K562 (cell line): ENCODE results near the gene RTCA. TPM values are rescaled to one million over a fixed set of nuclear protein-coding genes. Genes with fewer than 3 reads are reported as not detected.

ENCODE experiments used
- ATAC-seq: fragments of 200-7000 bp; cut with Tn5 transposase; 3 replicates; pipeline ENCODE4 v1.9.1; 2020; ENCODE audit warnings: moderate library complexity
- BruUV-seq: library from RNA; stranded (reverse); fragments of 400-500 nt; replicated peaks from 2 replicates; lab custom pipeline; 2021; lab: Mats Ljungman, UMichigan
- CTCF ChIA-PET: fragments of 300-600 bp; formaldehyde crosslinking; extraction: SDS; loops from one replicate; lab custom pipeline; 2021; ENCODE audit warnings: low intra/inter-chr PET ratio; lab: Yijun Ruan, JAX
- POLR2A ChIA-PET: fragments of 300-600, 350-650 bp; sonication (Branson Sonifier 250); formaldehyde crosslinking; extraction: SDS; loops from one replicate; lab custom pipeline; 2021; ENCODE audit warnings: antibody characterized with exemption, inconsistent platforms; lab: Yijun Ruan, JAX
- DNase-seq, 4 experiments: peaks; one replicate each; pipeline versions ENCODE4 v3.0.0 to v3.0.0-alpha.2; 2011 to 2018; ENCODE audit warnings: low spot score in 3 of 4, mixed read lengths in 3 of 4; ENCODE audit errors: extremely low read depth in 1 of 4
- FAIRE-seq: peaks from 2 replicates; lab custom pipeline; 2011; peaks lifted over from hg19 to GRCh38; lab: Jason Lieb, UNC
- H2AFZ ChIP-seq: 2 replicates; pipeline ENCODE4 v1.6.0; 2011; ENCODE audit warnings: low read depth, low read length, control low read depth, inconsistent platforms
- H3K27ac ChIP-seq: fragments of 200-600 bp; 3 replicates; pipeline ENCODE4 v1.8.0; 2011; ENCODE audit warnings: low read depth, mild to moderate bottlenecking, control low read depth, inconsistent platforms, low read length, moderate library complexity, mixed read lengths; ENCODE audit errors: extremely low read depth
- H3K27me3 ChIP-seq, 2 experiments: fragments of 300-600 bp in 1 of 2; 2 replicates in 1 of 2; 3 replicates in 1 of 2; pipeline versions ENCODE4 v1.6.0 to v1.8.0; 2011; ENCODE audit warnings: inconsistent platforms in 2 of 2, low read length in 2 of 2, mild to moderate bottlenecking in 1 of 2, mixed read lengths in 1 of 2, moderate library complexity in 1 of 2; ENCODE audit not compliant: control insufficient read depth in 2 of 2, insufficient read depth in 2 of 2
- H3K36me3 ChIP-seq: fragments of 300-600 bp; 3 replicates; pipeline ENCODE4 v1.8.0; 2011; ENCODE audit warnings: mild to moderate bottlenecking, low read length, inconsistent platforms; ENCODE audit not compliant: control insufficient read depth, insufficient read depth
- H3K4me1 ChIP-seq, 2 experiments: fragments of 200-600 bp in 1 of 2; replicated peaks in 1 of 2; 2 replicates in 1 of 2; 3 replicates in 1 of 2; pipeline versions ENCODE4 v1.5.1 to v1.8.0; 2011; ENCODE audit warnings: inconsistent platforms in 2 of 2, low read length in 2 of 2, mild to moderate bottlenecking in 1 of 2, mixed read lengths in 1 of 2, moderate library complexity in 1 of 2; ENCODE audit not compliant: control insufficient read depth in 2 of 2, insufficient read depth in 2 of 2
- H3K4me2 ChIP-seq: 2 replicates; pipeline ENCODE4 v1.6.1; 2011; ENCODE audit warnings: low read length, control low read depth, inconsistent platforms, mixed read lengths; ENCODE audit not compliant: insufficient read depth
- H3K4me3 ChIP-seq: fragments of 200-600 bp; sonication (generic), shearing (Covaris generic); 2 replicates; pipeline ENCODE4 v1.5.1; 2016; ENCODE audit warnings: control low read depth, inconsistent platforms
- H3K79me2 ChIP-seq: fragments of 200-600 bp; 3 replicates; pipeline ENCODE4 v1.8.0; 2011; ENCODE audit warnings: low read length, inconsistent platforms; ENCODE audit not compliant: control insufficient read depth, insufficient read depth
- H3K9ac ChIP-seq, 2 experiments: 2 replicates each; pipeline versions ENCODE4 v1.6.0 to v1.6.1; 2011; ENCODE audit warnings: low read depth in 2 of 2, low read length in 2 of 2, control low read depth in 1 of 2, inconsistent platforms in 1 of 2, mild to moderate bottlenecking in 1 of 2, mixed read lengths in 1 of 2; ENCODE audit not compliant: insufficient read depth in 1 of 2
- H3K9me1 ChIP-seq: one replicate; pipeline ENCODE4 v1.6.0; 2011; ENCODE audit warnings: inconsistent platforms, mild to moderate bottlenecking, low read length, moderate library complexity; ENCODE audit not compliant: control insufficient read depth, insufficient read depth
- H3K9me3 ChIP-seq: replicated peaks from 2 replicates; pipeline ENCODE4 v1.5.1; 2011; ENCODE audit warnings: low read depth, low read length, inconsistent platforms; ENCODE audit not compliant: control insufficient read depth, insufficient read depth
- H4K20me1 ChIP-seq: replicated peaks from 2 replicates; pipeline ENCODE4 v1.6.1; 2011; ENCODE audit warnings: low read length, inconsistent platforms, mixed read lengths; ENCODE audit not compliant: control insufficient read depth, insufficient read depth
- BRD4 ChIP-seq: fragments of 200-600 bp; sonication (generic); IDR thresholded peaks from 2 replicates; pipeline ENCODE4 v1.6.1; 2017; ENCODE audit warnings: inconsistent platforms
- CEBPG ChIP-seq, 3 experiments: fragments of 200-800 bp in 1 of 3; sonication (Bioruptor generic) in 1 of 3; sonication (generic) in 1 of 3; formaldehyde crosslinking in 1 of 3; IDR thresholded peaks in 2 of 3; conservative IDR thresholded peaks in 1 of 3; 2 replicates each; pipeline versions ENCODE4 v1.6.1 to v1.8.0; 2016 to 2022; ENCODE audit warnings: missing compliant biosample characterization in 2 of 3, missing genetic modification characterization in 2 of 3, mild to moderate bottlenecking in 1 of 3, missing genetic modification reagents in 1 of 3
- ESRRA ChIP-seq: fragments of 450-650 bp; IDR thresholded peaks from 2 replicates; pipeline ENCODE4 v1.6.1; 2014; ENCODE audit warnings: low read depth, mild to moderate bottlenecking, moderate library complexity, borderline replicate concordance
- HMBOX1 ChIP-seq: sonication (generic); IDR thresholded peaks from 2 replicates; pipeline ENCODE4 v1.6.1; 2016
- LEF1 ChIP-seq: fragments of 450-650 bp; IDR thresholded peaks from 2 replicates; pipeline ENCODE4 v1.6.1; 2016; ENCODE audit warnings: mild to moderate bottlenecking
- MEIS2 ChIP-seq: fragments of 450-650 bp; IDR thresholded peaks from 2 replicates; pipeline ENCODE4 v1.6.1; 2014; ENCODE audit warnings: mild to moderate bottlenecking; ENCODE audit not compliant: partially characterized antibody
- NCOR1 ChIP-seq: fragments of 450-650 bp; IDR thresholded peaks from 2 replicates; pipeline ENCODE4 v1.6.1; 2016; ENCODE audit warnings: mild to moderate bottlenecking, moderate library complexity
- RFX1 ChIP-seq: fragments of 450-650 bp; IDR thresholded peaks from 2 replicates; pipeline ENCODE4 v1.6.1; 2016; ENCODE audit warnings: mild to moderate bottlenecking, moderate library complexity
- SMARCE1 ChIP-seq: fragments of 450-650 bp; IDR thresholded peaks from 2 replicates; pipeline ENCODE4 v1.7.1; 2016; ENCODE audit warnings: mild to moderate bottlenecking
- ZBTB8A ChIP-seq: fragments of 450-650 bp; IDR thresholded peaks from 2 replicates; pipeline ENCODE4 v1.6.1; 2018; ENCODE audit warnings: mild to moderate bottlenecking, moderate library complexity; ENCODE audit not compliant: partially characterized antibody
- ZEB2 ChIP-seq: fragments of 450-650 bp; IDR thresholded peaks from 2 replicates; pipeline ENCODE4 v1.6.1; 2016
- ZNF512 ChIP-seq: IDR thresholded peaks from 2 replicates; pipeline ENCODE4 v1.6.1; 2016; ENCODE audit warnings: missing genetic modification characterization, missing compliant biosample characterization
- WGBS: fragments of 100-300 bp; shearing (Covaris generic); methylation state at CpG from one replicate; pipeline ENCODE4 v1.1.6; 2016; ENCODE audit warnings: low coverage, mixed read lengths; ENCODE audit not compliant: insufficient coverage; ENCODE audit errors: missing lambda C conversion rate; 5-methylcytosine and 5-hydroxymethylcytosine counted together
- in situ Hi-C: fragments of 300-500 bp; cut with MboI; formaldehyde crosslinking; loops from 4 replicates; pipeline ENCODE4 v1.15.0; 2018; ENCODE audit warnings: inconsistent platforms, mixed read lengths
- intact Hi-C: fragments of 100-400 bp; cut with micrococcal nuclease; formaldehyde crosslinking; loops from 2 replicates; pipeline ENCODE4 v1.14.2; 2022
- polyA plus RNA-seq, 8 experiments: library from polyadenylated mRNA; depleted of rRNA in 4 of 8; stranded (reverse) in 5 of 8; unstranded in 3 of 8; fragments of >200 nt; fragmentation: Nextera tagmentation in 2 of 8; fragmentation: Illumina TruSeq in 1 of 8; extraction: Ambion mirVana in 2 of 8; extraction: Trizol in 1 of 8; gene quantifications; 2 replicates each; pipeline versions ENCODE4 v1.2.1 to v1.2.3, GENCODE V29; 2011 to 2014; ENCODE audit warnings: inconsistent platforms in 1 of 8, missing spikeins in 1 of 8
- total RNA-seq, 7 experiments: library from RNA; depleted of rRNA in 6 of 7; stranded (reverse); fragments of >200 nt in 6 of 7; fragmentation: Illumina TruSeq in 2 of 7; extraction: Trizol in 2 of 7; gene quantifications; 2 replicates each; pipeline versions ENCODE4 v1.2.1 to v1.2.3, GENCODE V29; 2011 to 2021; ENCODE audit warnings: low replicate concordance in 1 of 7

Gene RTCA
- total and polyA plus RNA-seq, 9 of the 15 experiments (the other 6 are each of a cell fraction or from before 2014, with no cell fraction given), result 11.6 to 57.2 (median 43.2) TPM

- in situ Hi-C loops, result no loop called here
- Histone ChIP-seq H3K27me3 (no peaks in the 10 kb centered on the region), H3K9me1 (no peaks in the 10 kb centered on the region), H3K4me2 (peak overlapping the region; percentile 98), H3K4me1 (peaks cover 4 to 21% of the 10 kb centered on the region in 2 experiments; a peak in 4 of 5 replicates), H3K36me3 (peaks cover 7% of the 10 kb centered on the region), H3K9me3 (no peaks in the 10 kb centered on the region), H3K27ac (peak overlapping the region; percentile 83; the same call in 2 of the 3 replicates), H2AFZ (peak overlapping the region; percentile 90), H3K79me2 (peaks cover 37% of the 10 kb centered on the region), H3K4me3 (peak overlapping the region; percentile 68), H3K9ac (peak overlapping the region in 1 of 2 experiments; percentile 49; a peak in 1 of 4 replicates), H4K20me1 (no peaks in the 10 kb centered on the region)
- intact Hi-C loops, result loop anchor here (2.0 kb wide), 1 partner anchor 15 kb away; no protein-coding TSS in a partner anchor
- no peak for DNase-seq
- no peak for ATAC-seq
- no peak for FAIRE-seq
- POLR2A ChIA-PET, result interaction anchor here (0.7 to 3.5 kb wide), 11 partner anchors 11 to 322 kb away, joined by 3 to 25 read pairs (median 3); a partner anchor contains a TSS
- WGBS, result 0% methylated on average over 1 of the region's 1 CpG
- no TSS peak for BruUV-seq
- CTCF ChIA-PET, result no interaction called here
- TF ChIP-seq BRD4 (no peak), RFX1 (0 out of 2 replicates have a peak, but pooled peaks have one; percentile 6), HMBOX1 (peak; percentile 75), ESRRA (no peak), LEF1 (0 out of 2 replicates have a peak, but pooled peaks have one; percentile 2), SMARCE1 (0 out of 2 replicates have a peak, but pooled peaks have one; percentile 4), CEBPG (CRISPR knock-in tag; IDR thresholded peaks at IDR 0.05) (no peak), CEBPG (tag; conservative IDR thresholded peaks at IDR 0.05 in 1 of 2, IDR thresholded peaks at IDR 0.05 in 1 of 2) (peak; percentile 34 to 38; a peak in 2 of 4 replicates), NCOR1 (0 out of 2 replicates have a peak, but pooled peaks have one; percentile 26), ZEB2 (0 out of 2 replicates have a peak, but pooled peaks have one; percentile 8), ZBTB8A (no peak), MEIS2 (peak; percentile 64), ZNF512 (tag) (no peak)
These were observed 15.8 kb upstream of the RTCA start for GRCh38 chr1:100250264-100250663.
